ENCODE results near the gene SSC4D. TPM values are rescaled to one million over a fixed set of nuclear protein-coding genes. Genes with fewer than 3 reads are reported as not detected.
"Not testable (repeated sequence)": the region's sequence is repeated elsewhere in the genome, so short reads cannot be mapped to it uniquely, and the experiment has no call there.

Gene SSC4D
- 0.29 and 0.71 TPM in 2 replicates for total RNA-seq (2014; rRNA removed)
- polyA plus RNA-seq (2012) = 0.75 TPM

- DNase-seq (ENCODE audit: low read depth) = no peak
Observed at GRCh38 chr7:76409537-76409936, at the start of gene SSC4D. SSC4D (minus strand) TSS chr7:76409697; CDS start chr7:76404439, 5,258 bp downstream.

- not testable (repeated sequence) for DNase-seq (ENCODE audit: low read depth)
Observed at GRCh38 chr7:76458504-76458903, 49.0 kb upstream of the SSC4D start.

GRCh38 chr7:76457017-76457416 is 47.5 kb upstream of the SSC4D start:
- DNase-seq (ENCODE audit: low read depth) = not testable (repeated sequence)

- peak; percentile 68 for DNase-seq (ENCODE audit: low read depth)
Observed at GRCh38 chr7:76445577-76446008, 36.1 kb upstream of the SSC4D start.

- not testable (repeated sequence) for DNase-seq (ENCODE audit: low read depth)
Observed at GRCh38 chr7:76443846-76444245, 34.3 kb upstream of the SSC4D start.

GRCh38 chr7:76442664-76443446 is 33.4 kb upstream of the SSC4D start:
- not testable (repeated sequence) for DNase-seq (ENCODE audit: low read depth)

- not testable (repeated sequence) for DNase-seq (ENCODE audit: low read depth)
Observed at GRCh38 chr7:76441792-76442191, 32.3 kb upstream of the SSC4D start.

- DNase-seq (ENCODE audit: low read depth) = not testable (repeated sequence)
Observed at GRCh38 chr7:76440404-76440803, 30.9 kb upstream of the SSC4D start.

GRCh38 chr7:76439120-76439888 is 29.8 kb upstream of the SSC4D start:
- not testable (repeated sequence) for DNase-seq (ENCODE audit: low read depth)

- DNase-seq (ENCODE audit: low read depth) = peak; percentile 90
Observed at GRCh38 chr7:76437873-76438272, 28.4 kb upstream of the SSC4D start.

GRCh38 chr7:76430836-76431235 is 21.3 kb upstream of the SSC4D start:
- no peak for DNase-seq (ENCODE audit: low read depth)

GRCh38 chr7:76430211-76430610 is 20.7 kb upstream of the SSC4D start:
- no peak for DNase-seq (ENCODE audit: low read depth)

- DNase-seq (ENCODE audit: low read depth) = peak; percentile 91
Observed at GRCh38 chr7:76428868-76429805, 19.6 kb upstream of the SSC4D start.

- DNase-seq (ENCODE audit: low read depth) = no peak
Observed at GRCh38 chr7:76428149-76428823, 18.8 kb upstream of the SSC4D start.

- DNase-seq (ENCODE audit: low read depth) = no peak
Observed at GRCh38 chr7:76427635-76428034, 18.1 kb upstream of the SSC4D start.

- no peak for DNase-seq (ENCODE audit: low read depth)
Observed at GRCh38 chr7:76426246-76426645, 16.7 kb upstream of the SSC4D start.

- DNase-seq (ENCODE audit: low read depth) = not testable (repeated sequence)
Observed at GRCh38 chr7:76425558-76425957, 16.1 kb upstream of the SSC4D start.

GRCh38 chr7:76425156-76425555 is 15.7 kb upstream of the SSC4D start:
- no peak for DNase-seq (ENCODE audit: low read depth)

- no peak for DNase-seq (ENCODE audit: low read depth)
Observed at GRCh38 chr7:76424413-76425111, 15.1 kb upstream of the SSC4D start, which contains the start of gene ZP3. ZP3 (plus strand) TSS chr7:76424950; CDS start chr7:76424965, 15 bp downstream.

Measured in LHCN-M2 (cell line).